Myocyte (in vitro differentiated cells): Measurements from ENCODE around the gene WDR81. TPM values are rescaled to one million over a fixed set of nuclear protein-coding genes. Genes with fewer than 3 reads are reported as not detected.
"Not testable (repeated sequence)": the region's sequence is repeated elsewhere in the genome, so short reads cannot be mapped to it uniquely, and the experiment has no call there.

Source experiments
- DNase-seq: peaks from one replicate; pipeline ENCODE4 v3.0.0-alpha.2; 2012; ENCODE audit warnings: low read depth
- polyA plus RNA-seq: library from polyadenylated mRNA; unstranded; fragments of >200 nt; gene quantifications from one replicate; pipeline ENCODE4 v1.2.1, GENCODE V29; 2012; ENCODE audit warnings: missing spikeins
- total RNA-seq: library from RNA; depleted of rRNA; stranded (reverse); fragments of >200 nt; gene quantifications from 2 replicates; pipeline ENCODE4 v1.2.3, GENCODE V29; 2014

WDR81 gene
- 76.0 and 76.8 TPM in 2 replicates for total RNA-seq
- polyA plus RNA-seq: 30.0 TPM

- DNase-seq: peak; percentile 86
Measured at GRCh38 chr17:1724351-1724868, at the start of gene WDR81. Gene WDR81 (plus strand): TSS chr17:1724704. CDS start chr17:1724960, 256 bp downstream.

GRCh38 chr17:1676401-1676800 is 48.1 kb upstream of the WDR81 start:
- no peak for DNase-seq

DNA sequence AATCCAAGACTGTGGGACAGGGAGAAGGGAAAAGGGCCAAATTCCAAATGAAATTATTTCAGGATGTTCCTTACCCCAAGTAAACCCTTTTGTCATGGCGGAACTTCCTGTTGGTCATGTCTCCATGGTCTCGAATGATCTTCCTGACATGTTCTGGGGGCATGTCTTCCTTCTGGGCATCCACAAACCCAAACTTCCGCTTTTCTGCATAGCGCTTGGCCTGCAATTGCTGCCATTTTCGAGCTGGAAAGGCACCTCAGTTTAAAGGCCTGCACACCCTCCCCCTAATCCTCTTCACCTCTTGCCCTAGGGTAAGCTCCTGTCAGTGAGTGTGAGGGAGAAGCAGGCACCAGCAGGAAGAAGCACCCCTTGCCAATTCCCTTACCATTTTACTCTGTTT is 41.0 kb upstream of the WDR81 start:
- no peak for DNase-seq

DNA sequence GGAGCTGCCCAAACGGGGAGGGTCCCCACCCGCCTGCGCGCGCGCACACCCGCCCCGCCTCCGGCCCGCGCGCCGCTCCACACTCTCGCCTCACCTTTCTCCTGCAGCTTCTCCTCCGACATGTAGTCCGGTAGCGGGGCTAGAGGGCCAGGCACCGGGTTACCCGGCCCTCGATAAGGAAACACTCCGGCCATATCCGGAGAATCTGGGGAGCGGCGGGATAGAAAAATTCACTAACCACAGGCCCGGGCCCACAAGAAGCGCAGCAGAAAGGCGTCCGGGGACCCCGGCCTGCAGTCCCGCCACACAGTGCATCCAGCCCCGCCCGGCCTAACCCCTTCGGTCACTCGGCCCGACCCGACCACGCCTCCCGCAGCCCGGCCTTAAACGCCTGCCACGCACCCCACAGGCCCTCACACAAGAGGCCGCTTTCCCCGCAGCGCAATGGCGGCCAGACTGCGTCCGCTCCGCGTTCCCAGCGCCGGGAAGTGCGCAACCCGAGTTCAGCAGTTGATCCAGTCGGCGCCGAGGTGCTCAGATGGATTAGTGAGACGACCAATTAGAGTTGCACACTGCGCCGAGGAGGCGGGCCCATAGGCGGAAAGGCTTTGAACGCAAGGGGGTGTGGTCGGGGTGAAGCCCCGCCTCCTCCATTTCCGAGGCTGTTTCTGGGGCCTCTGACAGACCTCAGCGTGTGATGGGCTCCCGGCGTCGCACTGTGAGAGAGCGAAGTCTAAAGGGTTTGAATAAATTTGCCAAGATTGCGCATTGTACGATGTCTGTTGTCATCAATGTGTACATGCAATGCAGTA is 39.9 kb upstream of the WDR81 start, which contains the start of gene PRPF8:
PRPF8 (minus strand) TSS at position 490 of the 812 bp plus-strand sequence; CDS start at position 194, 296 bp downstream.
- DNase-seq: peak; percentile 98

GRCh38 chr17:1686086-1686485 is 38.4 kb upstream of the WDR81 start:
- DNase-seq: no peak

GRCh38 chr17:1688405-1688804 is 36.1 kb upstream of the WDR81 start:
- DNase-seq: not testable (repeated sequence)

DNA sequence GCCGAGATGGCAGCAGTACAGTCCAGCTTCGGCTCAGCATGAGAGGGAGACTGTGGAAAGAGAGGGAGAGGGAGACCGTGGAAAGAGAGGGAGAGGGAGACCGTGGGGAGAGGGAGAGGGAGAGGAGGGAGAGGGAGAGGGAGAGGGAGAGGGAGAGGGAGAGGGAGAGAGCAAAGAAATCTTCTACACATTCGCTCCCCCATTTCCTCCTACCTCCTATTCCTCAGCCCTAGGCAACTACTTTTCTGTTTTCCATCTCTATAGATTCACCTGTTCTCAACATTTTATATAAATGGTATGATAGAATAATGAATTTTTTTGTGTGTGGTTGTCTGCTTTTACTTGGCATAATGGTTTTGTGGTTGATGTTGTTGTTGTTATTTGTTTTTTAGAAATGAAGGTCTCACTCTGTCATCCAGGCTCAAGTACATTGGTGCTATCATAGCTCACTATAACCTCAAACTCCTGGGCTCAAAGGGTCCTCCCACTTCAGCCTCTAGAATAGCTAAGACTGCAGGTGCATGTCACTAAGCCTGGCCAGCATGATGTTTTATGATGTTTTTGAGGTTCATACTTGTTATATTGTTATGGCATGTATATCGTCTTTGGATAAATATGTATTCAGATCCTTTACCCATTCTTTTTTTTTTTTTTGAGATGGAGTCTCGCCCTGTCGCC is 33.8 kb upstream of the WDR81 start:
- DNase-seq: no peak

DNA sequence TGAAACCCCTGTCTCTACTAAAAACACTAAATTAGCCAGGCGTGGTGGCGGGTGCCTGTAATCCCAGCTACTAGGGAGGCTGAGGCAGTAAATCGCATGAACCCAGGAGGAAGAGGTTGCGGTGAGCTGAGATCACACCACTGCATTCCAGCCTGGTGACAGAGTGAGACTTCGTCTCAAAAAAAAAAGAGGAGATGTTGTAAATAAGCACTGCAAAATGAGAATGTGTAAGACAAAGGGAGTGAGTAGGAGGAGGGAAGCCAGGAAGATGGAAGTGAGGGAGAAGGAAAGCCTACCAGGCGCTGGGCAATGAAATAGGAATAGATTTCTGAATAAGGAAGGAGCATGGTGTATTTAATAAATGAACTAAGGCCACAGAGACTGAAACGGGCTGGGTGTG is 31.2 kb upstream of the WDR81 start:
- DNase-seq: no peak

DNA sequence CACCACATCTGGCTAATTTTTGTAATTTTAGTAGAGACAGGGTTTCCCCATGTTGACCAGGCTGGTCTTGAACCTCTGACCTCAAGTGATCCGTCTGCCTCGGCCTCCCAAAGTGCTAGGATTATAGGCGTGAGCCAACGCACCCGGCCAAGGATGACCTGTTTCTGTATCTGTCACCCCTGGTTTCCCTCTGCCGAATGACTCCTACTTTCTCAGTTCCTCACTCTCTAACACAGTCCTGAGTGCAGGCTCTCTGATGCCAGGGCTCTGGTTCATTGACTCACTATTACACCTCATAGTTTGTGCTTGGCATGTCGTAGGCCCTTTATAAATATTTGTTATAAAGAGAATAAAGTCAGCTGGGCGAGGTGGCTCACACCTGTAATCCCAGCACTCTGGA is 29.1 kb upstream of the WDR81 start:
- no peak for DNase-seq

DNA sequence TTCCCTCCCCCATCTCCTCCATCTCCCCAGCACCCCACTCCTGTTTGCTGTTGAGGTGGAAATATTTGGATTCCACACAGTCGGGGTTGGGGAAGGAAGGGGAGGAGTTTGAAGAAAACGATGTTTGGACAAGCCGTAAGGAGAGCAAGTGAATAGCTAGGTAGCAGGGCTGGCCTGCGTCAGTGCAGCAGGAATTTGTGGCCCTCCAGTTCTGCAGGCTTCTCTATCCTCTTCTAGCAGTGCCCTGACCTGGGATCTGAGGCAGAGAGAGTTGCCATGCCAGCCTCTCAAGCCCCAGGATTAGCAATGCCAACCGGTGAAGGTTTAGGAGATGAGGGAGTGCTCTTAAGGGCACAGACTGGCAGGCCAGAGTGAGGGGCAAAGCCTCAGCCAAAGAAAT is 26.8 kb upstream of the WDR81 start:
- DNase-seq: no peak

- DNase-seq: not testable (repeated sequence)
Measured at GRCh38 chr17:1699891-1700290, 24.6 kb upstream of the WDR81 start.

- no peak for DNase-seq
Measured at GRCh38 chr17:1703063-1703462, 21.4 kb upstream of the WDR81 start.

DNA sequence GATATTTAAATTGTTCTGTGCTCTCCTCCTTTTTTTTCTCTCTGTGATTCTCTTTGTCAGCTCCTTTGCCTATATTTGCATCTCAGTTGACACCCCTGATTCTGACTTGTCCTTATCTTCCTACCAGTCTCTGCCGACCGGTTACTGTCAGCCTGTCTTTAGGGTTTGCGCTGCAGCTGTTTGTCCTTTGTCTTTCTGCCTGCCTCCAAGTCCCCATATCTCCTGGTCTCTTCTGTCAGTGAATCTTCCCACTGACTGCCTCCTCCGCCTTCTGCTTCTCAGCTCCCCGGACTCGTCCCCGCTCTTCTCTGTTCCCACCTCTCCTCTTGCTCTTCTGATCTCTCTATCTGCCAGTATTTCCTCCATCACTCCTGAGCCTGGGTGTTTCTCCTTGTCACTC is 19.5 kb upstream of the WDR81 start:
- DNase-seq: no peak

GRCh38 chr17:1707107-1707506 is 17.4 kb upstream of the WDR81 start:
- no peak for DNase-seq

DNA sequence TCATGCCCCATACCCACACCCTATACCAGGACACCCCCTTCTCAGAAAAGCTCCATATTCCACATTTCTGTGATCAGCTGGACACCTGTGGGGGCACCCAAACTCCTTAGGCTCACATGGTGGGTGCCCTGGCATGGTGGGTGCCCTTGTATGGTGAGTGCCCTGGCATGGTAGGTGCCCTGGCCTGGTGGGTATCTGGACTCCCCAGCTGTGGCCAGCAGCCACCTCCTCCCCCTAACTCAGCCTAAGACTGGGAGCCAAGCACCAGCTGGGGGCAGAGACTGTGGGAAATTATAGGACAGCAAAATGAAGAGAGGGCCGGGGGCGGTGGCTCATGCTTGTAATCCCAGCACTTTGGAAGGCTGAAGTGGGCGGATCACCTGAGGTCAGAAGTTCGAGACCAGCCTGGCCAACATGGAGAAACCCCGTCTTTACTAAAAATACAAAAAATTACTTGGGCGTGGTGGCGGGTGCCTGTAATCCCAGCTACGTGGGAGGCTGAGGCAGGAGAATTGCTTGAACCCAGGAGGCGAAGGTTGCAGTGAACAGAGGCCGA is 15.6 kb upstream of the WDR81 start:
- DNase-seq: not testable (repeated sequence)

DNA sequence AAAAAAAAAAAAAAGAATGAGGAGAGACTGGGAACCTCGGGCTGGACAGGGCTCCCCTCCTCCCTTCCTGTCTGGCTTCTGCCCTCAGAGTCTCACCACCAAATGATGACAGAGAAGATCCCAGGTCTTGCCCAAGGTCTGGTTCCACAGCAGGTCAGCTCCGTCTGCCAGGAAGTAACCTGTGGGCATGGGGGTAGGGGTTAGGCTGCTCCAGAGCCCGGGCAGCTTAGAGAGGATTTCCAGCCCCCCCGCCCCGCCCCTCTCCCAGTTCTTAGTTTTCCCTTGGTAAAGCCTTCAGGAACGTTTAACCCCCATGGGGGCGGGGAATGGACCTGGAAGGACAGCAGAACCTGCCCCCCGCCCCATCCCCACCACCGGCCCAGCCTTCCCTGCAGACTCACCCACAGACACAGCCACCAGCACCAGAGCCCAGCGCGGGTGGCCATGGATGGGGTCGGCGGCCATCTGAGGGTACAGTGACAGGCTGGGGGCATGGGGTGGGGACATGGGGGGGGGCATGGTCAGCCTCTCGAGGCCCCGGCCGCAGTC is 15.0 kb upstream of the WDR81 start:
- DNase-seq: no peak

DNA sequence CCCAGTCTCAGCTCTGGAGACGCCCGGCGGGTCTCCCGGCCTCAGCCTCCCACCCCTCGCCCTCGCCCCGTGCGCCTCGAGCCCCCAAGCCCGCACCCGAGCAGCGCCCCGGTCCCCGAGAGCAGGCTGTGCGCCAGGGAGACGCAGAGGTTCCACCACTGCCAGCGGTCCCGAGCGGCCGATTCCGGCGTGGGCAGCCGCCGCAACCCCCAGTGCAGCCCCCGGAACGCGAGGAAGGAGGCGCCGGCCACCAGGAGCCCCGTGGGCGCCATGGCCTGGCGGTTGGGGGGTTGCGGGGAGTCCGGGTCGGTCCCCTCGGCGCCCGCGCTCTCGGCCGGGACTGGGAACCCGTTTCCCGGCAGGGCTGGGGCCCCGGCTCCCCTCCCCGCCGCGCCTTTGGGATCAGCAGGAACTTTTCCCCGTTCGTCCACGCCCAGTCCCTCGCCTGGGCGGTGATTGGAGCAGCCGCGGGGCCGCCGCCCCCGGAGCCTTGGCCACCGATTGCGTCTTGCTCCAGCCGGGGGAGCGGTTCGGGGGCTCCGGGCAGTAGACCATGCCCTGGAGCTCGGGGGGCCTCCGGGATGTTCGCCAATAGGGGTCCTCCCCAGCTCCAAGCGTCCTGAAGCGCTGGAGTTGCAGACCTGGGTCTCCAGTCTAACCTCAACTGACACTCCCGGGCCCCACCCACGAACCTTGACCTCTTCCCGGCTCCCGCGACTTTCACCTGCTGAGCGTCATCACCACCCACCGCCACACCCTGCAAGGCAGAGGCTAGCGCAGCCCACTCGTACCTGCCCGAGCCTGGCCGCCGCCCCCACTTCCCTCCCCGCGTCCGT is 14.3 kb upstream of the WDR81 start, which contains the start of gene TLCD2:
TLCD2 (minus strand) TSS at position 407 of the 836 bp plus-strand sequence; CDS start at position 272, 135 bp downstream.
- peak; percentile 81 for DNase-seq

- DNase-seq: no peak
Measured at GRCh38 chr17:1710807-1711553, 13.5 kb upstream of the WDR81 start.

- no peak for DNase-seq
Measured at GRCh38 chr17:1711804-1712203, 12.7 kb upstream of the WDR81 start.

GRCh38 chr17:1712271-1712670 is 12.2 kb upstream of the WDR81 start:
- DNase-seq: no peak
